Measurements from ENCODE around the gene RANBP3L. TPM values are rescaled to one million over a fixed set of nuclear protein-coding genes. Genes with fewer than 3 reads are reported as not detected.

RANBP3L gene
- total RNA-seq, 5 donors from 2014 or later (not counting 1 experiment from before 2014, with no cell fraction given): not detected

- WGBS (ENCODE audit: insufficient coverage): no CpG with 5 or more reads among the region's 1 CpG
- POLR2A ChIA-PET: no interaction called here
- no peaks in the 10 kb centered on the region for H3K27me3 Mint-ChIP-seq
- H3K9me3 Mint-ChIP-seq: no peaks in the 10 kb centered on the region
- ATAC-seq (replicated peaks in 1 of 4) (no peak), DNase-seq (no peak)
- H3K27ac Mint-ChIP-seq: no peak overlapping the region
- CTCF ChIA-PET: interaction anchor here in 1 of 2 donors (1.2 kb wide), 1 partner anchor 10 kb away, joined by 3 read pairs; no protein-coding TSS in a partner anchor
- Histone ChIP-seq H3K36me3 (ENCODE audit: control insufficient read depth in 2 of 2, extremely low read depth in 1 of 2, insufficient read depth in 1 of 2, low read length in 1 of 2) (peaks cover 2 to 25% of the 10 kb centered on the region in 2 donors), H3K4me3 (ENCODE audit: control insufficient read depth in 1 of 2, extremely low read depth in 1 of 2, low read length in 1 of 2) (no peak overlapping the region), H3K27me3 (replicated peaks in 1 of 2; ENCODE audit: control insufficient read depth in 2 of 2, extremely low read depth in 1 of 2, insufficient read depth in 2 of 2, low read length in 1 of 2) (no peaks in the 10 kb centered on the region), H3K4me1 (ENCODE audit: control insufficient read depth in 1 of 2, extremely low read depth in 1 of 2, insufficient read depth in 2 of 2, low read length in 2 of 2) (no peaks in the 10 kb centered on the region), H3K27ac (ENCODE audit: low read length) (no peak overlapping the region), H3K9me3 (no peaks in the 10 kb centered on the region)
- H3K4me3 Mint-ChIP-seq: no peak overlapping the region
- no peaks in the 10 kb centered on the region for H3K4me1 Mint-ChIP-seq
- H3K36me3 Mint-ChIP-seq: peaks cover 55% of the 10 kb centered on the region
Measured at GRCh38 chr5:36217567-36217966, 84.1 kb downstream of the RANBP3L start.

GRCh38 chr5:36215910-36216309 is 85.8 kb downstream of the RANBP3L start:
- no peak overlapping the region for H3K27ac ChIP-seq (ENCODE audit: low read length)
- Mint-ChIP-seq H3K4me1 (no peaks in the 10 kb centered on the region), H3K4me3 (no peak overlapping the region), H3K9me3 (no peaks in the 10 kb centered on the region), H3K27me3 (no peaks in the 10 kb centered on the region), H3K27ac (no peak overlapping the region), H3K36me3 (peaks cover 54% of the 10 kb centered on the region)
- H3K9me3 ChIP-seq: no peaks in the 10 kb centered on the region
- H3K36me3 ChIP-seq (ENCODE audit: control insufficient read depth in 2 of 2, extremely low read depth in 1 of 2, insufficient read depth in 1 of 2, low read length in 1 of 2): peaks cover 0 to 26% of the 10 kb centered on the region in 2 donors
- DNase-seq (no peak), ATAC-seq (replicated peaks in 1 of 4) (no peak)
- ChIA-PET CTCF (no interaction called here), POLR2A (no interaction called here)
- H3K27me3 ChIP-seq (replicated peaks in 1 of 2; ENCODE audit: control insufficient read depth in 2 of 2, extremely low read depth in 1 of 2, insufficient read depth in 2 of 2, low read length in 1 of 2): no peaks in the 10 kb centered on the region
- no CpG with 5 or more reads among the region's 2 CpGs for WGBS (ENCODE audit: insufficient coverage)
- no peak overlapping the region for H3K4me3 ChIP-seq (ENCODE audit: control insufficient read depth in 1 of 2, extremely low read depth in 1 of 2, low read length in 1 of 2)
- H3K4me1 ChIP-seq (ENCODE audit: control insufficient read depth in 1 of 2, extremely low read depth in 1 of 2, insufficient read depth in 2 of 2, low read length in 2 of 2): no peaks in the 10 kb centered on the region

- H3K36me3 Mint-ChIP-seq: peaks cover 49% of the 10 kb centered on the region
- no CpG with 5 or more reads among the region's 3 CpGs for WGBS (ENCODE audit: insufficient coverage)
- H3K36me3 ChIP-seq (ENCODE audit: control insufficient read depth in 2 of 2, extremely low read depth in 1 of 2, insufficient read depth in 1 of 2, low read length in 1 of 2): peaks cover 0 to 25% of the 10 kb centered on the region in 2 donors
Measured at GRCh38 chr5:36214436-36214835, 87.3 kb downstream of the RANBP3L start.

GRCh38 chr5:36209664-36210063 is 92.0 kb downstream of the RANBP3L start:
- POLR2A ChIA-PET: no interaction called here

More at GRCh38 chr5:36214436-36214835, 87.3 kb downstream of the RANBP3L start:
- Mint-ChIP-seq H3K9me3 (no peaks in the 10 kb centered on the region), H3K27me3 (no peaks in the 10 kb centered on the region), H3K4me3 (no peak overlapping the region), H3K4me1 (no peaks in the 10 kb centered on the region), H3K27ac (no peak overlapping the region)
- Histone ChIP-seq H3K9me3 (no peaks in the 10 kb centered on the region), H3K4me1 (ENCODE audit: control insufficient read depth in 1 of 2, extremely low read depth in 1 of 2, insufficient read depth in 2 of 2, low read length in 2 of 2) (no peaks in the 10 kb centered on the region), H3K27me3 (replicated peaks in 1 of 2; ENCODE audit: control insufficient read depth in 2 of 2, extremely low read depth in 1 of 2, insufficient read depth in 2 of 2, low read length in 1 of 2) (no peaks in the 10 kb centered on the region), H3K27ac (ENCODE audit: low read length) (no peak overlapping the region), H3K4me3 (ENCODE audit: control insufficient read depth in 1 of 2, extremely low read depth in 1 of 2, low read length in 1 of 2) (no peak overlapping the region)
- POLR2A ChIA-PET: no interaction called here
- ATAC-seq (replicated peaks in 1 of 4): no peak
- peak in 1 of 35 experiments; percentile 13 for DNase-seq
- CTCF ChIA-PET: no interaction called here

GRCh38 chr5:36208786-36209185 is 92.9 kb downstream of the RANBP3L start:
- Histone ChIP-seq H3K27ac (ENCODE audit: low read length) (no peak overlapping the region), H3K36me3 (ENCODE audit: control insufficient read depth in 2 of 2, extremely low read depth in 1 of 2, insufficient read depth in 1 of 2, low read length in 1 of 2) (peaks cover 0 to 18% of the 10 kb centered on the region in 2 donors), H3K9me3 (no peaks in the 10 kb centered on the region), H3K4me3 (ENCODE audit: control insufficient read depth in 1 of 2, extremely low read depth in 1 of 2, low read length in 1 of 2) (no peak overlapping the region), H3K27me3 (replicated peaks in 1 of 2; ENCODE audit: control insufficient read depth in 2 of 2, extremely low read depth in 1 of 2, insufficient read depth in 2 of 2, low read length in 1 of 2) (no peaks in the 10 kb centered on the region), H3K4me1 (ENCODE audit: control insufficient read depth in 1 of 2, extremely low read depth in 1 of 2, insufficient read depth in 2 of 2, low read length in 2 of 2) (no peaks in the 10 kb centered on the region)
- ATAC-seq (replicated peaks in 1 of 4) (no peak), DNase-seq (no peak)
- Mint-ChIP-seq H3K9me3 (no peaks in the 10 kb centered on the region), H3K27ac (no peak overlapping the region), H3K4me3 (no peak overlapping the region), H3K36me3 (peaks cover 46% of the 10 kb centered on the region), H3K4me1 (no peaks in the 10 kb centered on the region), H3K27me3 (no peaks in the 10 kb centered on the region)
- ChIA-PET POLR2A (no interaction called here), CTCF (no interaction called here)
- 100% methylated on average over 1 of the region's 2 CpGs for WGBS (ENCODE audit: insufficient coverage)

More at GRCh38 chr5:36209664-36210063, 92.0 kb downstream of the RANBP3L start:
- H3K9me3 ChIP-seq: no peaks in the 10 kb centered on the region
- no CpG with 5 or more reads among the region's 3 CpGs for WGBS (ENCODE audit: insufficient coverage)
- ATAC-seq (replicated peaks in 1 of 4) (no peak), DNase-seq (no peak)
- Mint-ChIP-seq H3K36me3 (peaks cover 48% of the 10 kb centered on the region), H3K4me3 (no peak overlapping the region), H3K27me3 (no peaks in the 10 kb centered on the region), H3K4me1 (no peaks in the 10 kb centered on the region), H3K9me3 (no peaks in the 10 kb centered on the region), H3K27ac (no peak overlapping the region)
- no peaks in the 10 kb centered on the region for H3K27me3 ChIP-seq (replicated peaks in 1 of 2; ENCODE audit: control insufficient read depth in 2 of 2, extremely low read depth in 1 of 2, insufficient read depth in 2 of 2, low read length in 1 of 2)
- no peak overlapping the region for H3K4me3 ChIP-seq (ENCODE audit: control insufficient read depth in 1 of 2, extremely low read depth in 1 of 2, low read length in 1 of 2)
- H3K4me1 ChIP-seq (ENCODE audit: control insufficient read depth in 1 of 2, extremely low read depth in 1 of 2, insufficient read depth in 2 of 2, low read length in 2 of 2): no peaks in the 10 kb centered on the region
- no peak overlapping the region for H3K27ac ChIP-seq (ENCODE audit: low read length)
- peaks cover 0 to 18% of the 10 kb centered on the region in 2 donors for H3K36me3 ChIP-seq (ENCODE audit: control insufficient read depth in 2 of 2, extremely low read depth in 1 of 2, insufficient read depth in 1 of 2, low read length in 1 of 2)
- CTCF ChIA-PET: no interaction called here

GRCh38 chr5:36206913-36207312 is 94.8 kb downstream of the RANBP3L start:
- H3K9me3 ChIP-seq: no peaks in the 10 kb centered on the region
- no peak overlapping the region for H3K4me3 ChIP-seq (ENCODE audit: control insufficient read depth in 1 of 2, extremely low read depth in 1 of 2, low read length in 1 of 2)
- Mint-ChIP-seq H3K36me3 (peaks cover 45% of the 10 kb centered on the region), H3K9me3 (no peaks in the 10 kb centered on the region), H3K27ac (no peak overlapping the region), H3K4me1 (no peaks in the 10 kb centered on the region), H3K27me3 (no peaks in the 10 kb centered on the region), H3K4me3 (no peak overlapping the region)
- H3K36me3 ChIP-seq (ENCODE audit: control insufficient read depth in 2 of 2, extremely low read depth in 1 of 2, insufficient read depth in 1 of 2, low read length in 1 of 2): peaks cover 4 to 19% of the 10 kb centered on the region in 2 donors
- DNase-seq (no peak), ATAC-seq (replicated peaks in 1 of 4) (no peak)
- no peaks in the 10 kb centered on the region for H3K27me3 ChIP-seq (replicated peaks in 1 of 2; ENCODE audit: control insufficient read depth in 2 of 2, extremely low read depth in 1 of 2, insufficient read depth in 2 of 2, low read length in 1 of 2)
- POLR2A ChIA-PET: no interaction called here
- no peak overlapping the region for H3K27ac ChIP-seq (ENCODE audit: low read length)
- no peaks in the 10 kb centered on the region for H3K4me1 ChIP-seq (ENCODE audit: control insufficient read depth in 1 of 2, extremely low read depth in 1 of 2, insufficient read depth in 2 of 2, low read length in 2 of 2)
- CTCF ChIA-PET: interaction anchor here in 1 of 2 donors (0.9 to 1.1 kb wide), 2 partner anchors 11 to 72 kb away, joined by 3 read pairs; no protein-coding TSS in a partner anchor

GRCh38 chr5:36205329-36205728 is 96.4 kb downstream of the RANBP3L start:
- no peaks in the 10 kb centered on the region for H3K4me1 ChIP-seq (ENCODE audit: control insufficient read depth in 1 of 2, extremely low read depth in 1 of 2, insufficient read depth in 2 of 2, low read length in 2 of 2)
- Mint-ChIP-seq H3K4me1 (no peaks in the 10 kb centered on the region), H3K4me3 (no peak overlapping the region), H3K36me3 (peaks cover 46% of the 10 kb centered on the region), H3K27ac (no peak overlapping the region), H3K9me3 (no peaks in the 10 kb centered on the region), H3K27me3 (no peaks in the 10 kb centered on the region)
- no peak overlapping the region for H3K27ac ChIP-seq (ENCODE audit: low read length)
- H3K27me3 ChIP-seq (replicated peaks in 1 of 2; ENCODE audit: control insufficient read depth in 2 of 2, extremely low read depth in 1 of 2, insufficient read depth in 2 of 2, low read length in 1 of 2): no peaks in the 10 kb centered on the region
- DNase-seq: no peak
- ChIA-PET CTCF (interaction anchor here in 1 of 2 donors (0.7 kb wide), 1 partner anchor 52 kb away, joined by 3 read pairs; no protein-coding TSS in a partner anchor), POLR2A (no interaction called here)
- no peaks in the 10 kb centered on the region for H3K9me3 ChIP-seq
- 100% methylated on average over 2 of the region's 2 CpGs for WGBS (ENCODE audit: insufficient coverage)
- no peak for ATAC-seq (replicated peaks in 1 of 4)
- H3K36me3 ChIP-seq (ENCODE audit: control insufficient read depth in 2 of 2, extremely low read depth in 1 of 2, insufficient read depth in 1 of 2, low read length in 1 of 2): peaks cover 4 to 26% of the 10 kb centered on the region in 2 donors
- no peak overlapping the region for H3K4me3 ChIP-seq (ENCODE audit: control insufficient read depth in 1 of 2, extremely low read depth in 1 of 2, low read length in 1 of 2)

All from T-cell (primary cell).